H1 (cell line): Measurements from ENCODE around the gene LRRC56. TPM values are rescaled to one million over a fixed set of nuclear protein-coding genes. Genes with fewer than 3 reads are reported as not detected.

ENCODE experiments used
- EGR1 ChIP-seq: IDR thresholded peaks from 2 replicates; pipeline ENCODE4 v1.6.1; 2011; ENCODE audit warnings: low read depth, low read length, borderline replicate concordance
- KDM1A ChIP-seq: fragments of 200-600, 300-600 bp; sonication (generic); IDR thresholded peaks from 2 replicates; pipeline ENCODE4 v1.7.1; 2016; ENCODE audit warnings: mild to moderate bottlenecking, low read length, borderline replicate concordance
- RNF2 ChIP-seq: fragments of 200-900, 300-1000 bp; sonication (generic); IDR thresholded peaks from 2 replicates; pipeline ENCODE4 v1.7.1; 2016; ENCODE audit warnings: borderline replicate concordance, low read depth, mild to moderate bottlenecking, antibody characterized with exemption, low read length; ENCODE audit not compliant: poor library complexity, severe bottlenecking; ENCODE audit errors: missing control alignments
- RXRA ChIP-seq: IDR thresholded peaks from 2 replicates; pipeline ENCODE4 v1.6.1; 2011; ENCODE audit warnings: low read depth, mild to moderate bottlenecking, low read length, moderate library complexity; ENCODE audit not compliant: insufficient read depth
- SIN3A ChIP-seq, 2 experiments: IDR thresholded peaks in 1 of 2; conservative IDR thresholded peaks in 1 of 2; 2 replicates each; pipeline ENCODE4 v1.6.1; 2011 to 2012; ENCODE audit warnings: low read length in 2 of 2, improper control_type of control experiment in 1 of 2, low read depth in 1 of 2, mild to moderate bottlenecking in 1 of 2
- polyA plus RNA-seq, 7 experiments: library from polyadenylated mRNA; depleted of rRNA in 3 of 7; stranded (reverse) in 5 of 7; unstranded in 2 of 7; fragments of >200 nt in 5 of 7; fragments of 200-250 nt in 2 of 7; gene quantifications; 1 replicate in 5 of 7; 2 replicates in 1 of 7; 4 replicates in 1 of 7; pipeline versions ENCODE4 v1.2.1 to v1.2.3, GENCODE V29; 2011 to 2013; ENCODE audit warnings: missing spikeins in 2 of 7, mixed read lengths in 2 of 7
- total RNA-seq: library from RNA; stranded (reverse); fragmentation: NEBNext Ultra II Directional; extraction: Animal tissue kit (Norgen Biotek cat#: 25700); gene quantifications from 2 replicates; pipeline ENCODE4 v1.2.1, GENCODE V29; 2021
- TF ChIP-seq, protein P1 (sequence below): IDR thresholded peaks from 2 replicates; pipeline ENCODE4 v1.6.1; 2012; ENCODE audit warnings: low read length, inconsistent platforms

Gene LRRC56
- total and polyA plus RNA-seq, 2 of the 8 experiments (the other 6 are each of a cell fraction or from before 2014, with no cell fraction given): 0.94 to 1.9 TPM

DNA sequence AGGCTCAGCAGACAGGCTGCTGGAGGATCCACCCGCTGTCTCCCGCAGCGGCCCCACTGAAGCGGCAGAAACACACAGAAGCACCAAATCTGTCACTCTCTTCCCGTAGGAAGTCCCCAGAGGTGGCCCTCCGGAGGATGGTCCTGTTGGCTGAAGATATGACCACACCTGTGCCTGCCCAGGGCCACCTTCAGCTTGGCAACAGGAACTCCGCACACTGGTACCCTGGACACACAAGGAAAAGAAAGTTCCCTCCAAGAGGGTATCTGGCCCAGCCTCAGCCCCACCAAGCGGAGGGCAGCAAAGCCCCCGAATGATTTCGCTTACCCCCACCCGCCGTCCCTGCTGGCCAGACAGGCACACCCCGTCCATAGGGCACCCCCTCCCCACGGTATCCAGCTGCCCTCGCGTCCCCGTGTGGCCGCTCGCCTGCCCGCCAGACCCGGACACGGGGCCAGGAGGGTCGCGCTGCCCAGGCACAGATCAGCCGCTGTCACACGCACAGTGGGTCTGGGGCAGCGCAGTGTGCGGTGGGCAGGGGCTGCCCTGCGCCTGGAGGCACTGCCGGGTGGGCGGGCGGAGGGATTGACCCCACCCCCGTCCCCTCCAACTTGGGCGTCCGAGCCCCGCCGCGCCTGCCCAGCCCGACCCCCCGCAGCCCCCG is 30.4 kb downstream of the LRRC56 start (continued):
- TF ChIP-seq, protein P1, sequence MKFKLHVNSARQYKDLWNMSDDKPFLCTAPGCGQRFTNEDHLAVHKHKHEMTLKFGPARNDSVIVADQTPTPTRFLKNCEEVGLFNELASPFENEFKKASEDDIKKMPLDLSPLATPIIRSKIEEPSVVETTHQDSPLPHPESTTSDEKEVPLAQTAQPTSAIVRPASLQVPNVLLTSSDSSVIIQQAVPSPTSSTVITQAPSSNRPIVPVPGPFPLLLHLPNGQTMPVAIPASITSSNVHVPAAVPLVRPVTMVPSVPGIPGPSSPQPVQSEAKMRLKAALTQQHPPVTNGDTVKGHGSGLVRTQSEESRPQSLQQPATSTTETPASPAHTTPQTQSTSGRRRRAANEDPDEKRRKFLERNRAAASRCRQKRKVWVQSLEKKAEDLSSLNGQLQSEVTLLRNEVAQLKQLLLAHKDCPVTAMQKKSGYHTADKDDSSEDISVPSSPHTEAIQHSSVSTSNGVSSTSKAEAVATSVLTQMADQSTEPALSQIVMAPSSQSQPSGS: no peak
- TF ChIP-seq EGR1 (no peak), RNF2 (no peak), SIN3A (conservative IDR thresholded peaks at IDR 0.05 in 1 of 2, IDR thresholded peaks at IDR 0.05 in 1 of 2; ENCODE audit: low read depth in 1 of 2, low read length in 2 of 2) (no peak; a peak in 1 of 4 replicates), RXRA (no peak), KDM1A (no peak)
- TF ChIP-seq, all 59 proteins: peak for 0
